NCI-H748 treated with DMSO at 0.1 percent for 48 hours (cell line): ENCODE data around the gene MEFV.

ENCODE experiments used
- DNase-seq: peaks from one replicate; lab custom pipeline; 2025; lab: John Stamatoyannopoulos, UW

Gene MEFV

GRCh38 chr16:3266873-3267537, 10.6 kb upstream of the MEFV start:
- peak; percentile 22 for DNase-seq

- DNase-seq = peak; percentile 76
Measured at GRCh38 chr16:3264137-3265036, 8.0 kb upstream of the MEFV start.

GRCh38 chr16:3262517-3262916, 6.1 kb upstream of the MEFV start:
- no peak for DNase-seq

GRCh38 chr16:3259836-3260235, 3.4 kb upstream of the MEFV start:
- DNase-seq = no peak

- no peak for DNase-seq
Measured at GRCh38 chr16:3256866-3257465, 533 bp upstream of the MEFV start.

GRCh38 chr16:3254309-3254708, 2.1 kb downstream of the MEFV start:
- DNase-seq = no peak

- DNase-seq = no peak
Measured at GRCh38 chr16:3252967-3253366, 3.5 kb downstream of the MEFV start.

GRCh38 chr16:3249451-3249850, 7.0 kb downstream of the MEFV start:
- DNase-seq = no peak

GRCh38 chr16:3249020-3249419, 7.4 kb downstream of the MEFV start:
- DNase-seq = no peak

- DNase-seq = no peak
Measured at GRCh38 chr16:3248596-3248995, 7.8 kb downstream of the MEFV start.

- DNase-seq = no peak
Measured at GRCh38 chr16:3246876-3247275, 9.6 kb downstream of the MEFV start.

GRCh38 chr16:3246002-3246401, 10.4 kb downstream of the MEFV start:
- no peak for DNase-seq

- DNase-seq = no peak
Measured at GRCh38 chr16:3243882-3244281, 12.6 kb downstream of the MEFV start.

GRCh38 chr16:3242709-3243108, 13.7 kb downstream of the MEFV start:
- DNase-seq = no peak

GRCh38 chr16:3241761-3242160, 14.7 kb downstream of the MEFV start:
- DNase-seq = no peak

- DNase-seq = no peak
Measured at GRCh38 chr16:3235856-3236669, 20.4 kb downstream of the MEFV start.

GRCh38 chr16:3234857-3235561, 21.4 kb downstream of the MEFV start, which contains the start of gene ZNF200:
TSS of gene ZNF200 (minus strand) at chr16:3235158. CDS start at chr16:3233755, 1,403 bp downstream.
- DNase-seq = peak; percentile 43

- no peak for DNase-seq
Measured at GRCh38 chr16:3234543-3234856, 21.9 kb downstream of the MEFV start.

GRCh38 chr16:3223913-3224515, 32.4 kb downstream of the MEFV start:
- no peak for DNase-seq

- DNase-seq = no peak
Measured at GRCh38 chr16:3220839-3221238, 35.6 kb downstream of the MEFV start.

- no peak for DNase-seq
Measured at GRCh38 chr16:3216263-3216640, 40.2 kb downstream of the MEFV start.
